Esophagus muscularis mucosa (tissue), 4 donors: ENCODE data around the gene IMPACT.

Experiments used
- CTCF ChIP-seq, 3 experiments: fragments of 200-600 bp in 2 of 3; fragments of 450-650 bp in 1 of 3; sonication (generic) in 2 of 3; IDR thresholded peaks; one replicate each; pipeline ENCODE4 v1.5.1; 2017 to 2019; ENCODE audit warnings: antibody characterized with exemption in 3 of 3, mild to moderate bottlenecking in 2 of 3, moderate library complexity in 1 of 3
- EP300 ChIP-seq: sonication (generic); formaldehyde crosslinking; IDR thresholded peaks from one replicate; pipeline ENCODE4 v1.6.1; 2017; ENCODE audit warnings: antibody characterized with exemption
- POLR2A ChIP-seq: fragments of 450-650 bp; IDR thresholded peaks from one replicate; pipeline ENCODE4 v1.6.1; 2017; ENCODE audit warnings: antibody characterized with exemption, moderate library complexity, mild to moderate bottlenecking, low read depth
- POLR2AphosphoS5 ChIP-seq, 2 donors: sonication (generic); formaldehyde crosslinking; IDR thresholded peaks; one replicate each; pipeline ENCODE4 v1.6.1; 2017; ENCODE audit warnings: antibody characterized with exemption in 2 of 2

- no peak for TF ChIP-seq CTCF (IDR thresholded peaks at IDR 0.05)
- no peak for TF ChIP-seq EP300
- TF ChIP-seq POLR2A: no peak
- no peak for TF ChIP-seq POLR2AphosphoS5 (IDR thresholded peaks at IDR 0.05)
Observed at GRCh38 chr18:24446453-24446852, 20.0 kb downstream of the IMPACT start.
